Nephron progenitor cell (in vitro differentiated cells): ENCODE results near the gene ANKRD16.
"Not testable (repeated sequence)": the region's sequence is repeated elsewhere in the genome, so short reads cannot be mapped to it uniquely, and the experiment has no call there.

Experiments used
- DNase-seq: peaks from one replicate; pipeline ENCODE4 v3.0.0; 2021
- H3K27ac Mint-ChIP-seq: 2 replicates; pipeline ENCODE4 v1.8.0; 2021; ENCODE audit warnings: mild to moderate bottlenecking, moderate library complexity, mixed read lengths
- H3K27me3 Mint-ChIP-seq: 2 replicates; pipeline ENCODE4 v1.8.0; 2021; ENCODE audit warnings: mild to moderate bottlenecking, low read depth, mixed read lengths; ENCODE audit not compliant: poor library complexity
- H3K36me3 Mint-ChIP-seq: 2 replicates; pipeline ENCODE4 v1.8.0; 2021; ENCODE audit warnings: low read depth, mixed read lengths
- H3K4me1 Mint-ChIP-seq: 2 replicates; pipeline ENCODE4 v1.8.0; 2021; ENCODE audit warnings: mixed read lengths
- H3K4me3 Mint-ChIP-seq: 2 replicates; pipeline ENCODE4 v1.8.0; 2021; ENCODE audit warnings: mild to moderate bottlenecking, moderate library complexity, mixed read lengths
- H3K9me3 Mint-ChIP-seq: 2 replicates; pipeline ENCODE4 v1.8.0; 2021; ENCODE audit warnings: mild to moderate bottlenecking, moderate library complexity, mixed read lengths
- CTCF ChIP-seq: fragments of 200-600 bp; sonication (generic); IDR thresholded peaks from 2 replicates; pipeline ENCODE4 v1.5.0; 2021; ENCODE audit warnings: antibody characterized with exemption

ANKRD16 gene

GRCh38 chr10:5829267-5829666 lies 60.4 kb downstream of the ANKRD16 start:
- H3K27ac Mint-ChIP-seq: peak overlapping the region; percentile 5
- H3K4me3 Mint-ChIP-seq: no peak overlapping the region
- no peaks in the 10 kb centered on the region for H3K9me3 Mint-ChIP-seq
- H3K36me3 Mint-ChIP-seq: no peaks in the 10 kb centered on the region
- no peak for DNase-seq
- no peak for TF ChIP-seq CTCF
- peaks cover 20% of the 10 kb centered on the region for H3K4me1 Mint-ChIP-seq
- peaks cover 6% of the 10 kb centered on the region for H3K27me3 Mint-ChIP-seq

GRCh38 chr10:5828725-5829124 lies 61.0 kb downstream of the ANKRD16 start:
- Mint-ChIP-seq H3K4me3 (no peak overlapping the region), H3K36me3 (no peaks in the 10 kb centered on the region), H3K27me3 (peaks cover 3% of the 10 kb centered on the region), H3K4me1 (peaks cover 15% of the 10 kb centered on the region), H3K9me3 (no peaks in the 10 kb centered on the region), H3K27ac (no peak overlapping the region)
- TF ChIP-seq CTCF: no peak
- DNase-seq: no peak

DNA sequence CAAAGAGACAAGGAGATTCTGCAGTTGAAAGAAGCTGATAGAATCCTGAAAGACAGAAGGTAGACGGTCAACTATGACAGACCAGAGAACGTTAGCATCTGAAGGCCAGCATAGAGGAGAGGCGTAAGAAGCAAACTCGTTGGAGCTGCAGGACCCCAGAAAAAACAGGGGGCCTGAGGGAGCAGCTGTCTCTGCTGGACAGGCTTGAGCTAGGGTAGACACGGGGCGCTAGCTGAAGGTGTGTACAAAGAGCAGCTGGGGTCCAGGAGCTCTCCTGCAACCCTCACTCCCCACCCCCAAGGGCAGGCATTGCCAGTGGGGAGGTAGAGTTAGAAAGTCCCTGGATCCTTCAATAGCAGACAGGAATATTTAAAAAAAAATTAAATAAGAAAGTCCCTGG lies 61.9 kb downstream of the ANKRD16 start:
- no peak for TF ChIP-seq CTCF
- Mint-ChIP-seq H3K27ac (no peak overlapping the region), H3K4me1 (peaks cover 9% of the 10 kb centered on the region), H3K27me3 (peaks cover 3% of the 10 kb centered on the region), H3K4me3 (no peak overlapping the region), H3K36me3 (no peaks in the 10 kb centered on the region), H3K9me3 (no peaks in the 10 kb centered on the region)
- DNase-seq: no peak

GRCh38 chr10:5826511-5826910 lies 63.2 kb downstream of the ANKRD16 start:
- not testable (repeated sequence) for H3K9me3 Mint-ChIP-seq, H3K4me3 Mint-ChIP-seq, H3K27ac Mint-ChIP-seq, H3K27me3 Mint-ChIP-seq, H3K36me3 Mint-ChIP-seq, DNase-seq, H3K4me1 Mint-ChIP-seq

GRCh38 chr10:5818894-5819293 lies 70.8 kb downstream of the ANKRD16 start:
- peaks cover 14% of the 10 kb centered on the region for H3K4me1 Mint-ChIP-seq

DNA sequence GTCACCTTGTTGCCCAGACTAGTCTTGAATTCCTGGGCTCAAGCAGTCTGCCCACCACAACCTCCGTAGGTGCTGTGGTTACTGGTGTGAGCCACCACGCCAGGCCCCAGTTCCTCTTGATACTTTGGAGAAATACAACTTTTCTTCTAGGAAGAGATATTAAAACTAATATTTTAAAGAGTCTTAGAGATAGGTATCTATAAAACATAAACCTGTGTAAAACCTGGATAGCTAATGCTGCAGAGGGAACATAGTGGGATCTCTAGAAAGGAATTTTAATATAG lies 71.7 kb downstream of the ANKRD16 start:
- TF ChIP-seq CTCF: no peak

More at GRCh38 chr10:5818894-5819293, 70.8 kb downstream of the ANKRD16 start:
- Mint-ChIP-seq H3K36me3 (peaks cover 4% of the 10 kb centered on the region), H3K27ac (no peak overlapping the region), H3K9me3 (no peaks in the 10 kb centered on the region), H3K27me3 (peaks cover 8% of the 10 kb centered on the region), H3K4me3 (no peak overlapping the region)
- no peak for DNase-seq
- TF ChIP-seq CTCF: no peak

More for the DNA sequence above, 71.7 kb downstream of the ANKRD16 start:
- Mint-ChIP-seq H3K9me3 (no peaks in the 10 kb centered on the region), H3K36me3 (peaks cover 4% of the 10 kb centered on the region), H3K4me3 (no peak overlapping the region), H3K4me1 (peaks cover 14% of the 10 kb centered on the region), H3K27ac (no peak overlapping the region), H3K27me3 (peaks cover 8% of the 10 kb centered on the region)
- DNase-seq: no peak
